ENCODE results near the gene NADSYN1. TPM values are rescaled to one million over a fixed set of nuclear protein-coding genes. Genes with fewer than 3 reads are reported as not detected.

NADSYN1 gene
- total and polyA plus RNA-seq, 2 of the 13 experiments (the other 11 are each of a cell fraction or from before 2014, with no cell fraction given), result 35.7 to 51.5 TPM

GRCh38 chr11:71433648-71434450, 19.2 kb upstream of the NADSYN1 start (continued):
- peak; percentile 17; the same call in 1 of the 2 replicates for TF ChIP-seq LBX2 (CRISPR knock-in tag; IDR thresholded peaks at IDR 0.05; ENCODE audit: borderline replicate concordance)

DNA sequence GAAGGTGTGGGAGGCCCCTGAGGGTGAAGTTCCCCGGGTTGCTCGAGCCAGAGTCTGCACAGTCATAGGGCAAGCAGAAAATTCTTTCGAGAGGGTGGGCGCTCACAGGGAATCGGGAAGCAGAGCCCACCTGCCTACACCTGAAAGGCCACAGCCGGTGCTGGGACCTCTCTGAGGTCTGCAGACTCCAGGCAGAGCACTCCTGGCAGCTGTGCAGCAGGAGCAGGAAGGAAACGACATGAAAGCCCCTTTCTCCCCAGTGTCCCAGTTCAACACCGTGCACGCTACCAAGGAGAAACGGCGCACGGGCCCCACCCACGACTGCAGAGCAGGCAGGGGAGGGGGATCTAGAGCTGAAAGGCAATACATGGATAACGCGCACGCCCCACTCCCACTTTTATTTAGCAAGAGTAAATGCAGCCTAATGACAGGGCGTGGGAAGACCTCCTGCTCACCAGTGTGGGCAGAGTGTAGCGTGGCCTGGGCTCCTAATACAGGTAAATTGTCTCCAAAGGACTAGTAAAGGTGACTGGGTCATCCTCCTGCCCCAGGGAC, 18.4 kb upstream of the NADSYN1 start:
- Histone ChIP-seq H3K27me3 (ENCODE audit: control insufficient read depth in 1 of 2, insufficient read depth in 2 of 2, low read length in 2 of 2) (no peaks in the 10 kb centered on the region), H3K9me3 (ENCODE audit: low read length) (no peaks in the 10 kb centered on the region), H3K4me2 (ENCODE audit: low read depth, low read length) (no peak overlapping the region), H4K20me1 (ENCODE audit: insufficient read depth, low read length) (peaks cover 24% of the 10 kb centered on the region; the same call in 1 of the 2 replicates), H3K4me3 (replicated peaks in 1 of 3; ENCODE audit: insufficient read depth in 1 of 3, low read depth in 2 of 3, low read length in 3 of 3) (no peak overlapping the region), H2AFZ (ENCODE audit: low read length) (no peak overlapping the region), H3K9ac (ENCODE audit: insufficient read depth, low read depth, low read length) (no peak overlapping the region), H3K79me2 (ENCODE audit: insufficient read depth, low read length) (no peaks in the 10 kb centered on the region), H3K27ac (ENCODE audit: extremely low read length, insufficient read depth, low read length) (no peak overlapping the region), H3K4me1 (ENCODE audit: insufficient read depth, low read length) (peaks cover 42% of the 10 kb centered on the region), H3K36me3 (replicated peaks in 1 of 2; ENCODE audit: control insufficient read depth in 1 of 2, insufficient read depth in 2 of 2, low read length in 2 of 2) (peaks cover 16 to 41% of the 10 kb centered on the region in 2 experiments)
- TSS peak; percentile 51 for BruUV-seq (replicated peaks)
- intact Hi-C loops (cut with micrococcal nuclease; ENCODE audit: unreplicated experiment), result no loop called here
- in situ Hi-C loops (cut with HindIII; ENCODE audit: extremely low pct_ligation_motif_present, low pct_unique_long_range_greater_than_20kb), result no loop called here
- TF ChIP-seq ZNF883 (CRISPR knock-in tag; IDR thresholded peaks at IDR 0.05; ENCODE audit: not compliant biosample characterization) (no peak), POLR2A (IDR thresholded peaks at IDR 0.05; ENCODE audit: insufficient read depth in 1 of 2, low read depth in 2 of 2, low read length in 2 of 2) (0 out of 4 replicates have a peak, but pooled peaks of 1 of the 2 experiments have one; percentile 18), DMTF1 (CRISPR knock-in tag; IDR thresholded peaks at IDR 0.05) (no peak), ASH2L (IDR thresholded peaks at IDR 0.05; ENCODE audit: insufficient read length, low read depth, low read length) (no peak), ZNF180 (CRISPR knock-in tag; IDR thresholded peaks at IDR 0.05; ENCODE audit: borderline replicate concordance, low read depth) (no peak), SALL1 (CRISPR knock-in tag; IDR thresholded peaks at IDR 0.05) (0 out of 2 replicates have a peak, but pooled peaks have one; percentile 11)
- ATAC-seq (no peak), FAIRE-seq (no peak), DNase-seq (ENCODE audit: low spot score) (no peak)
- ChIA-PET POLR2A (interaction anchor here (1.9 kb wide), 1 partner anchor 13 kb away, joined by 16 read pairs; the partner anchor contains the start of gene DHCR7), CTCF (ENCODE audit: low intra/inter-chr PET ratio, low total read pairs) (no interaction called here)
- 78% methylated on average over 14 of the region's 18 CpGs for WGBS (ENCODE audit: low lambda C conversion rate)
